Right atrium auricular region (tissue), 2 donors: Measurements from ENCODE around the gene SMYD1. TPM values are rescaled to one million over a fixed set of nuclear protein-coding genes. Genes with fewer than 3 reads are reported as not detected.

Experiments used
- DNase-seq: peaks from one replicate; pipeline ENCODE4 v3.0.0-alpha.2; 2019; ENCODE audit warnings: low spot score
- H3K27ac ChIP-seq, 2 donors: fragments of 200-600 bp; sonication (generic); 1 replicate in 1 of 2; 2 replicates in 1 of 2; pipeline ENCODE4 v1.5.1; 2016 to 2019
- H3K27me3 ChIP-seq, 2 donors: fragments of 200-600 bp; sonication (generic); one replicate each; pipeline versions ENCODE4 v1.5.1 to v1.6.0; 2017 to 2019
- H3K36me3 ChIP-seq: fragments of 200-600 bp; sonication (generic); one replicate; pipeline ENCODE4 v1.5.1; 2016
- H3K4me1 ChIP-seq, 2 donors: fragments of 200-600 bp; sonication (generic); one replicate each; pipeline versions ENCODE4 v1.5.1 to v1.6.0; 2017 to 2019
- H3K4me3 ChIP-seq, 2 donors: fragments of 200-600 bp; sonication (generic); 1 replicate in 1 of 2; 2 replicates in 1 of 2; pipeline ENCODE4 v1.5.1; 2017 to 2019; ENCODE audit warnings: mild to moderate bottlenecking in 1 of 2, moderate library complexity in 1 of 2
- H3K9me3 ChIP-seq, 2 donors: fragments of 200-600 bp; sonication (generic); one replicate each; pipeline ENCODE4 v1.5.1; 2019
- CTCF ChIP-seq, 2 donors: fragments of 200-600 bp; sonication (generic); IDR thresholded peaks; one replicate each; pipeline ENCODE4 v1.5.1; 2019; ENCODE audit warnings: antibody characterized with exemption in 2 of 2
- total RNA-seq, 2 donors: library from RNA; depleted of rRNA; stranded (reverse); fragments of >200 nt; gene quantifications; one replicate each; pipeline ENCODE4 v1.1.0, GENCODE V29; 2016

SMYD1 gene
- total RNA-seq, 2 donors from 2014 or later = 74.8 to 179 TPM

DNA sequence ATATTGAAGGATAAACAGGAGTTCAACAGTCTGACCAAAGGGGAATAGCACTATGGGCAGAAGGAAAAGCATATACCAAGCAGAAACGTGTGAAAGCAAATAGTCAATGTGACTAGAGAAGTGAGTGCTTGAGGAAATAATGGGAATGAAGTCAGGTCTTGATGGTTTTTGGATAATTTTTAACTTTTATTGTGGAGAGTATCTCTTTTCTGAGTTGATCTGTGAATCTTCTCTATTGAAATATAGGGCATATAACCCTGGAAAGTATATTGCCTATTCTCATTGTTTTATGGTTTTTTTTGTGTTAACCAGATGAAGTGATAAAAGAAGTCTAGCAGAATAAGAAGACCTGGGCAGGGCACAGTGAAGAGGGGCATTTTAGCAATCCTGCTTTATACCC, 76.6 kb downstream of the SMYD1 start:
- Histone ChIP-seq H3K9me3 (peaks cover 0 to 23% of the 10 kb centered on the region in 2 donors), H3K4me3 (no peak overlapping the region), H3K36me3 (no peaks in the 10 kb centered on the region), H3K4me1 (no peaks in the 10 kb centered on the region), H3K27me3 (no peaks in the 10 kb centered on the region), H3K27ac (no peak overlapping the region)
- TF ChIP-seq CTCF (IDR thresholded peaks at IDR 0.05) = no peak
- no peak for DNase-seq

DNA sequence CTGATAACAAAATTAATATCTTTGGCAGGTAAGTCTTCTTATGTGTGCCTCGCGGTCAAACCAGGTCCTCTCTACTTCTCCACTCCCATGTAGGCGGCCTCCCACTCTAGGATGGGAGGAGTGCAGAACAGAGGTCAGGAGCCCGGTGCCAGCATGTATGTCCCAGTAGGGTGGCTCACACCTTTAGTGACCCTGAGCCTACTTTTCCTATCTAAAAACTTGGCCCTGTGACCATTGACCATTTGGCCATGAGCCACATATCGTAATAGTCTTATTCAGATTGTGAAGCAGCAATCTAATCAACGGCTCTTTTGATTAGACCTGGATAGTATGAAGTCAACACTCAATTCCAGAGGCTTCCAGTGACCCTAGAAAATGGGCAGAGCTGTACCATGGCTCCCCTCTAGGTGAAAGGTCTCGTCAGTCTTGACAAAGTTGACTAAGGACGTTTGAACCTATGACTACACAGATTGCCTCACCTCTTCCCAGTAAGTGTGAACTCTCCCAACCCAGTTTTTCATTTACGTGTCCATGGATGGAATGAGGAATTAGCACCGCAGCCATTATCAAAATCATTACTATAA, 77.4 kb downstream of the SMYD1 start:
- no peaks in the 10 kb centered on the region for H3K27me3 ChIP-seq
- H3K4me3 ChIP-seq = no peak overlapping the region
- peaks cover 0 to 27% of the 10 kb centered on the region in 2 donors for H3K9me3 ChIP-seq
- no peaks in the 10 kb centered on the region for H3K4me1 ChIP-seq
- no peak for DNase-seq
- TF ChIP-seq CTCF (IDR thresholded peaks at IDR 0.05) = no peak
- H3K27ac ChIP-seq = no peak overlapping the region
- H3K36me3 ChIP-seq = no peaks in the 10 kb centered on the region

DNA sequence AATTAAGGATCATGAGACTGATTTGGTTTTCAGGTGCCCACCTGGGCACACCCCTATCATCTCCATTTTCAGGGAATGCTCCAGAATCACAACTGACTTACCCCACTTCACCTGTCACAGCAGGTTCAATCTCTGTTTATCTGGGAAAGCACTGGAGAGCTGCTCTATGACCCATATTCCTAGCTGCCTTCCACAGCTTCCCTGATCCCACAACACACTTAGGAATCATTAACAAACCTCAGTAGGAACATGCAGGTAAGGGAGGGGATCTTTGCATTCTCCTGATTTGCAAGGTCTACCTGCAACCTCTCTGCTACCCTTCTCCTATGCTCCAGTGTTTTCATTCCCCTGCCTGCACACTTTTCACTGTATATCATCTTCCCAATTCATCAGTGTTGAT, 79.0 kb downstream of the SMYD1 start:
- no peak for DNase-seq
- H3K9me3 ChIP-seq = peaks cover 0 to 26% of the 10 kb centered on the region in 2 donors
- H3K27ac ChIP-seq = no peak overlapping the region
- no peak for TF ChIP-seq CTCF (IDR thresholded peaks at IDR 0.05)
- no peaks in the 10 kb centered on the region for H3K36me3 ChIP-seq
- H3K4me1 ChIP-seq = no peaks in the 10 kb centered on the region
- H3K4me3 ChIP-seq = no peak overlapping the region
- H3K27me3 ChIP-seq = no peaks in the 10 kb centered on the region

GRCh38 chr2:88147145-88147544, 79.5 kb downstream of the SMYD1 start:
- DNase-seq = no peak
- Histone ChIP-seq H3K4me3 (no peak overlapping the region), H3K36me3 (no peaks in the 10 kb centered on the region), H3K27me3 (no peaks in the 10 kb centered on the region), H3K9me3 (peaks cover 0 to 20% of the 10 kb centered on the region in 2 donors), H3K4me1 (no peaks in the 10 kb centered on the region), H3K27ac (no peak overlapping the region)
- no peak for TF ChIP-seq CTCF (IDR thresholded peaks at IDR 0.05)

DNA sequence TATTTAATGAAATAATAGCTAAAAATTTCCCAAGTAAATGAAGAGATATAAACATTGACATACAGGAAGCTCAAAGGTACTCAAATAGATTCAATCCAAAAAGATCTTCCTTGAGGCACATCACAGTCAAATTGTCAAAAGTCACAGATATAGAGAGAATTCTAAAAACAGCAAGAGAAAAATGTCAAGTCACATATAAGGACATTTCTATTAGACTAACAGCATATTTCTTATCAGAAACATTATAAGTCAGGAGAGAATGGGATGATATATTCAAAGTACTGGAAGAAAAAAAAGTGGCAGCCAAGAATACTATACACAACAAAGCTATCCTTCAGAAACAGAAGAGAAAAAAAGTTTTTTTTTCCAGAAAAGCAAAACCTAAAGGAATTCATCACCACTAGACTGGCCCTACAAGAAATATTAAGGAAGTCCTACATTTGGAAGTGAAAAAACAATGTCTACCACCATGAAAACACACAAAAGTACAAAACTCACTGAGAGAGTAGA, 81.4 kb downstream of the SMYD1 start:
- H3K27ac ChIP-seq = no peak overlapping the region
- no peak for DNase-seq
- no peaks in the 10 kb centered on the region for H3K27me3 ChIP-seq
- H3K9me3 ChIP-seq = peaks cover 0 to 29% of the 10 kb centered on the region in 2 donors
- no peaks in the 10 kb centered on the region for H3K36me3 ChIP-seq
- TF ChIP-seq CTCF (IDR thresholded peaks at IDR 0.05) = no peak
- no peaks in the 10 kb centered on the region for H3K4me1 ChIP-seq
- no peak overlapping the region for H3K4me3 ChIP-seq

GRCh38 chr2:88159481-88159880, 91.9 kb downstream of the SMYD1 start:
- no peaks in the 10 kb centered on the region for H3K4me1 ChIP-seq
- TF ChIP-seq CTCF (IDR thresholded peaks at IDR 0.05) = no peak
- no peaks in the 10 kb centered on the region for H3K9me3 ChIP-seq
- H3K4me3 ChIP-seq = no peak overlapping the region
- no peaks in the 10 kb centered on the region for H3K27me3 ChIP-seq
- no peak for DNase-seq
- no peak overlapping the region for H3K27ac ChIP-seq
- H3K36me3 ChIP-seq = no peaks in the 10 kb centered on the region
